ENCODE measurements around the gene CDR2. TPM values are rescaled to one million over a fixed set of nuclear protein-coding genes. Genes with fewer than 3 reads are reported as not detected.
A peak's percentile ranks its signal among the peaks of the same experiment; 100 is the strongest.
"Not testable (repeated sequence)": the region's sequence is repeated elsewhere in the genome, so short reads cannot be mapped to it uniquely, and the experiment has no call there.

CDR2 gene
- total RNA-seq, 1 experiment from 2014 or later = 172 TPM

GRCh38 chr16:22381392-22381791, 7.0 kb upstream of the CDR2 start:
- DNase-seq (ENCODE audit: low read depth) = no peak
- in situ Hi-C loops (cut with HindIII; ENCODE audit: low pct_unique_long_range_greater_than_20kb, low sequenced_read_pairs) = no loop called here

GRCh38 chr16:22380529-22380928, 6.1 kb upstream of the CDR2 start:
- in situ Hi-C loops (cut with HindIII; ENCODE audit: low pct_unique_long_range_greater_than_20kb, low sequenced_read_pairs) = no loop called here
- DNase-seq (ENCODE audit: low read depth) = no peak

GRCh38 chr16:22379656-22380055, 5.2 kb upstream of the CDR2 start:
- no peak for DNase-seq (ENCODE audit: low read depth)
- in situ Hi-C loops (cut with HindIII; ENCODE audit: low pct_unique_long_range_greater_than_20kb, low sequenced_read_pairs) = no loop called here

GRCh38 chr16:22375963-22376640, 1.7 kb upstream of the CDR2 start:
- in situ Hi-C loops (cut with HindIII; ENCODE audit: low pct_unique_long_range_greater_than_20kb, low sequenced_read_pairs) = no loop called here
- no peak for DNase-seq (ENCODE audit: low read depth)

- in situ Hi-C loops (cut with HindIII; ENCODE audit: low pct_unique_long_range_greater_than_20kb, low sequenced_read_pairs) = no loop called here
- no peak for DNase-seq (ENCODE audit: low read depth)
These were observed 921 bp upstream of the CDR2 start for GRCh38 chr16:22375117-22375962.

- in situ Hi-C loops (cut with HindIII; ENCODE audit: low pct_unique_long_range_greater_than_20kb, low sequenced_read_pairs) = no loop called here
- DNase-seq (ENCODE audit: low read depth) = peak; percentile 58
These were observed 633 bp downstream of the CDR2 start for GRCh38 chr16:22373662-22374310.

GRCh38 chr16:22372882-22373661, 1.3 kb downstream of the CDR2 start:
- in situ Hi-C loops (cut with HindIII; ENCODE audit: low pct_unique_long_range_greater_than_20kb, low sequenced_read_pairs) = no loop called here
- DNase-seq (ENCODE audit: low read depth) = no peak

- no peak for DNase-seq (ENCODE audit: low read depth)
- in situ Hi-C loops (cut with HindIII; ENCODE audit: low pct_unique_long_range_greater_than_20kb, low sequenced_read_pairs) = no loop called here
These were observed 4.2 kb downstream of the CDR2 start for GRCh38 chr16:22370038-22370820.

GRCh38 chr16:22369221-22369811, 5.1 kb downstream of the CDR2 start:
- no peak for DNase-seq (ENCODE audit: low read depth)
- in situ Hi-C loops (cut with HindIII; ENCODE audit: low pct_unique_long_range_greater_than_20kb, low sequenced_read_pairs) = no loop called here

GRCh38 chr16:22368200-22368826, 6.1 kb downstream of the CDR2 start:
- DNase-seq (ENCODE audit: low read depth); in situ Hi-C loops (cut with HindIII; ENCODE audit: low pct_unique_long_range_greater_than_20kb, low sequenced_read_pairs): not testable (repeated sequence)

- in situ Hi-C loops (cut with HindIII; ENCODE audit: low pct_unique_long_range_greater_than_20kb, low sequenced_read_pairs) = no loop called here
- DNase-seq (ENCODE audit: low read depth) = peak; percentile 54
These were observed 7.5 kb downstream of the CDR2 start for GRCh38 chr16:22366889-22367288.

- in situ Hi-C loops (cut with HindIII; ENCODE audit: low pct_unique_long_range_greater_than_20kb, low sequenced_read_pairs) = no loop called here
- DNase-seq (ENCODE audit: low read depth) = no peak
These were observed 8.0 kb downstream of the CDR2 start for GRCh38 chr16:22366371-22366770.

- DNase-seq (ENCODE audit: low read depth) = no peak
- in situ Hi-C loops (cut with HindIII; ENCODE audit: low pct_unique_long_range_greater_than_20kb, low sequenced_read_pairs) = no loop called here
These were observed 10.2 kb downstream of the CDR2 start for GRCh38 chr16:22364241-22364640.

- peak; percentile 47 for DNase-seq (ENCODE audit: low read depth)
- in situ Hi-C loops (cut with HindIII; ENCODE audit: low pct_unique_long_range_greater_than_20kb, low sequenced_read_pairs) = no loop called here
These were observed 13.3 kb downstream of the CDR2 start for GRCh38 chr16:22360963-22361659.

GRCh38 chr16:22359679-22360078, 14.7 kb downstream of the CDR2 start:
- no peak for DNase-seq (ENCODE audit: low read depth)
- in situ Hi-C loops (cut with HindIII; ENCODE audit: low pct_unique_long_range_greater_than_20kb, low sequenced_read_pairs) = no loop called here

- peak; percentile 70 for DNase-seq (ENCODE audit: low read depth)
- in situ Hi-C loops (cut with HindIII; ENCODE audit: low pct_unique_long_range_greater_than_20kb, low sequenced_read_pairs) = no loop called here
These were observed 16.4 kb downstream of the CDR2 start for GRCh38 chr16:22358000-22358399.

- in situ Hi-C loops (cut with HindIII; ENCODE audit: low pct_unique_long_range_greater_than_20kb, low sequenced_read_pairs) = no loop called here
- DNase-seq (ENCODE audit: low read depth) = no peak
These were observed 16.8 kb downstream of the CDR2 start for GRCh38 chr16:22357635-22357971.

Data from Caki2 (cell line).